NCI-H526 (cell line): ENCODE measurements around the gene RACK1.

Experiments
- DNase-seq, 2 experiments: peaks; one replicate each; lab custom pipeline; 2025; lab: John Stamatoyannopoulos, UW

RACK1 gene

GRCh38 chr5:181194489-181195248, 49.0 kb downstream of the RACK1 start:
- DNase-seq, result no peak

- DNase-seq, result no peak
These were observed 50.0 kb downstream of the RACK1 start for GRCh38 chr5:181193656-181194055.

GRCh38 chr5:181192337-181193046, 51.2 kb downstream of the RACK1 start:
- DNase-seq, result no peak

DNA sequence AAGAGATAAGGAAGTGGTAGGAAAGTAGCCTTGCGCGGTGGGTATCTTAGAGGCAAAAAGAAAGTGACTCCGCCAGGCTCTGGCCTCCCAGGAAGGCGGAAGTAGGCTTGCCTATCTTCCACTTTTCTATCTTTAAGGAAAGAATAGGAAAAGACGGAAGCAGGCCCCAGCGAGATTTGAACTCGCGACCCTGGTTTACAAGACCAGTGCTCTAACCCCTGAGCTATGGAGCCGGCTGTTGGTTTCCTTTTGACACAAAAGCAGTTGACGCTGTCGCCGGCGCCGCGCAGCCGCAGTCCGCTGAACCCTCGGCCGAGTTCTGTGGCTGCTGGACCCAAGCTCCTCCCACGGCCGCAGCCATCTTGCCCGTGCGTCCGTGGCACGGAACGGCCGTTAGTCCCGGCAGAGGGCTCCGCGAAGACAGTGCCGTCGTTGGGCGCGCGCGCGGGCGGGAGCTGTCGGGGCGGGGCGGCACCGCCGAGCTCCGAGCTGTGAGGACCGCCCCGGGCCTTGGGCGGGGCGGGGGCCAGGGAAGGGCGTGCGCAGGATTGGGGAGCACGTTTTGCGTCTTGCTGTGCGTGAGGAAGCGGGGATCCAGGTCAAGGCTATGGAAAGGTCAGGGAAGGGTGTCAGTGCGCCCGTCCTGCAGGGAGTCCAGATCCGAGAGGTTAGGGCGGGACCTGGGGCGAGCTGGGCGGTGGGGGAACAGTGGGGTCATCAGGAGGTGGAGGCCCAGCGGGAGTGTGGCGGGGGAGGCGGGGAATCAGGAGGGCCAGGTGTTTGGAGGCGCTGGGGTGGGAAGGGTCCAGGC, 52.0 kb downstream of the RACK1 start:
- DNase-seq, result no peak

- no peak for DNase-seq
These were observed 52.8 kb downstream of the RACK1 start for GRCh38 chr5:181190711-181191525.

GRCh38 chr5:181189962-181190710, 53.6 kb downstream of the RACK1 start:
- no peak for DNase-seq

- no peak for DNase-seq
These were observed 54.2 kb downstream of the RACK1 start for GRCh38 chr5:181189363-181189961.

- no peak for DNase-seq
These were observed 54.9 kb downstream of the RACK1 start for GRCh38 chr5:181188700-181189362.

DNA sequence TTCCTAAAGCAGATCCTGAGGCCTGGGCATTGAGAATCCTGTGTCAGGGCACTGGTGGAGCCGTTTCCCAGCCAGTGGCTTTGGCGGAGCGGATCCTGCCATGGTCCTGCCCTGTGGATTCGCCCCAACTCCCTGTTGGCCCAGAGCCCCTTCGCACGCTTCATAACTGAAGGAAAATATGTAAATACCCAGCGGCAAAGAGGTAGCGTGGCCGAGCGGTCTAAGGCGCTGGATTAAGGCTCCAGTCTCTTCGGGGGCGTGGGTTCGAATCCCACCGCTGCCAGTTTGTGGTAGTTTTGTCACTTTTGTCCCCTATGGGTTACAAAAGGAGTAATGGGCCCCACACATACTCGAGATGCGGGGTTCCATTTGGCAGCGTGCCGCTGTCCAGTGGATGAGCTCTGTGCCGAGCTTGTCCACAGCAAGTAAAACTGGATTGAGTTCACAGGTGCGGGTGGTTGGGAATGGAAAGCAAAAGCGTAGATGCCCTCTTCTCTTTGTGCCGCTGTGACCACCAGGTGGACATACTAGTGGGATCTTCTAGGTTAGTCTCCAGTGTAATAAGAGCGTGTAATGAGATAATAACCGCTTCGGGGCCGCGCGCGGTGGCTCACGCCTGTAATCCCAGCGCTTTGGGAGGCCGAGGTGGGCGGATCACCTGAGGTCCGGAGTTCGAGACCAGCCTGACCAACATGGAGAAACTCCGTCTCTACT, 56.0 kb downstream of the RACK1 start:
- no peak for DNase-seq

DNA sequence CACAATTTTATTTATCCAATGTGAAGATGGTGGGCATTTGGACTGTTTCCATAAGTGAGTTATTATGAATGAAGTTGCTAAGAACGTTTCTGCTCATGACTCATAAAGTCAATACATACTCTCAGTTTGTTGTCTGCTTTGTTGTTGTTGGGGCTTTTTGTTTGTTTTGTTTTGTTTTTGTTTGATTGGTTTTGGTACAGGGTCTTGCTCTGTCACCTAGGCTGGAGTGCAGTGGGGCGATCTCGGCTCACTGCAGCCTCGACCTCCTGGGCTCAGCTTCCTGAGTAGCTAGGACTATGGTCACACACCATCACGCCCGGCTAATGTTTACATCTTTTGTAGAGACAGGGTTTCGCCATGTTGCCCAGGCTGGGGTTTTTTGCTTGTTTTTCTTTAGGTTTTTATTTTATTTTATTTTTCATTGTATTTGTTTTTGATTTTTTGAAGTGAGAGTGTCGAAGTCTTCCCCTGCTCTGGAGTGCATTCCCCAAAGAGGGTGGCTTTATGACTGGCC, 56.7 kb downstream of the RACK1 start:
- DNase-seq, result no peak
